ENCODE data around the gene PLOD3.

- no peak for TF ChIP-seq CEBPB (IDR thresholded peaks at IDR 0.05; ENCODE audit: low read depth)
- TF ChIP-seq REST (IDR thresholded peaks at IDR 0.05; ENCODE audit: low read depth): no peak
- TF ChIP-seq EZH2 (IDR thresholded peaks at IDR 0.05): no peak
Observed at GRCh38 chr7:101195884-101196283, 21.5 kb downstream of the PLOD3 start.

Data from HCT116 (cell line).